Measurements from ENCODE around the gene SLC9A9. TPM values are rescaled to one million over a fixed set of nuclear protein-coding genes. Genes with fewer than 3 reads are reported as not detected.

The SLC9A9 gene
- total and polyA plus RNA-seq, 2 of the 8 experiments (the other 6 are each of a cell fraction or from before 2014, with no cell fraction given): 0.48 to 1.1 TPM

DNA sequence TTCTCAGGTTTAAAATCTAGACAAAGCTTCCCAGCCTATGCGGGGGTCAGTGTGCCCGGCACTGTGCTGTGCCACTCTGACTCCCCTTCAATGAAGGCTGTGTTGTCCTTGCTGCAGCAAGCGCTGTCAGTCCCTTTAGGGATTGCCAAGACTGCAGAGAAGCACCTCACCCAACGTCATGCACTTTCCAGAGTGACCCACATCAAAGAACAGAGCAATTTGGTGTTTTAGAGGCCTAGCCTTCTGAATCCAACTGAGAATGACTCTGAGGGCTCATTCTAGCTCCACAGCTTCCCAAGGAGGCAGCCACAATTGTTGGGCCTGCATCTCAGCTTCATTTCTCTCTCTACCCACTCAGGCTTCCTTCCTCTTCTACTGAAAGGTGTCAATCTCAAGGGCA, 26.4 kb downstream of the SLC9A9 start:
- Histone ChIP-seq H4K91ac (replicated peaks; ENCODE audit: insufficient read length, low read length) (no peak overlapping the region), H2BK5ac (ENCODE audit: low read depth, low read length) (no peak overlapping the region), H2BK15ac (ENCODE audit: low read length) (no peak overlapping the region), H3K4me3 (ENCODE audit: extremely low read depth in 1 of 4, insufficient read depth in 2 of 4, low read depth in 3 of 4, low read length in 4 of 4) (no peak overlapping the region), H3K9me3 (ENCODE audit: insufficient read depth in 2 of 2, low read depth in 1 of 2, low read length in 1 of 2) (no peaks in the 10 kb centered on the region), H3K27me3 (replicated peaks in 1 of 4; ENCODE audit: control insufficient read depth in 3 of 4, extremely low read depth in 1 of 4, insufficient read depth in 3 of 4, low read length in 3 of 4) (no peaks in the 10 kb centered on the region), H2AK5ac (ENCODE audit: low read depth, low read length) (no peak overlapping the region), H4K5ac (ENCODE audit: insufficient read length, low read depth, low read length) (no peak overlapping the region), H3K79me2 (ENCODE audit: control insufficient read depth in 1 of 2, insufficient read depth in 2 of 2, low read length in 2 of 2) (no peaks in the 10 kb centered on the region), H3K23me2 (ENCODE audit: low read depth, low read length) (no peaks in the 10 kb centered on the region), H2AFZ (ENCODE audit: low read length) (no peak overlapping the region), H3K4ac (replicated peaks; ENCODE audit: insufficient read length, low read depth, low read length) (no peak overlapping the region), H3K14ac (ENCODE audit: insufficient read length) (no peak overlapping the region), H2BK20ac (ENCODE audit: low read length) (no peak overlapping the region), H4K20me1 (replicated peaks in 1 of 2; ENCODE audit: control insufficient read depth in 1 of 2, insufficient read depth in 2 of 2, low read length in 2 of 2) (no peaks in the 10 kb centered on the region), H3K36me3 (ENCODE audit: control insufficient read depth in 2 of 4, insufficient read depth in 4 of 4, low read length in 3 of 4) (no peaks in the 10 kb centered on the region), H4K8ac (ENCODE audit: extremely low read depth, insufficient read depth, low read length) (no peak overlapping the region), H3K23ac (ENCODE audit: insufficient read length) (no peak overlapping the region), H2BK120ac (replicated peaks; ENCODE audit: low read depth, low read length) (no peak overlapping the region), H3K27ac (ENCODE audit: low read depth, low read length) (no peak overlapping the region), H3K4me2 (ENCODE audit: insufficient read depth in 1 of 2, low read depth in 2 of 2, low read length in 2 of 2) (no peak overlapping the region), H3K18ac (ENCODE audit: extremely low read depth, low read length) (no peak overlapping the region), H3K79me1 (ENCODE audit: low read depth, low read length) (no peaks in the 10 kb centered on the region), H3K56ac (replicated peaks; ENCODE audit: insufficient read length, low read depth, low read length) (no peak overlapping the region), H3K4me1 (replicated peaks in 1 of 4; ENCODE audit: control insufficient read depth in 3 of 4, insufficient read depth in 4 of 4, low read length in 3 of 4) (no peaks in the 10 kb centered on the region), H2BK12ac (ENCODE audit: low read depth, low read length) (no peak overlapping the region), H3K9ac (replicated peaks in 1 of 4; ENCODE audit: extremely low read depth in 1 of 4, low read depth in 3 of 4, low read length in 3 of 4) (no peak overlapping the region)
- POLR2A ChIA-PET (ENCODE audit: partially characterized antibody): no interaction called here
- 96% methylated on average over 3 of the region's 4 CpGs; no CpG with 5 or more reads in 1 of the 2 experiments for WGBS, 2 experiments (ENCODE audit: extremely low coverage in 1 of 2, insufficient coverage in 1 of 2, insufficient read length in 1 of 2, insufficient replicate concordance in 2 of 2, low coverage in 1 of 2, low lambda C conversion rate in 2 of 2, missing lambda C conversion rate in 1 of 2)
- FAIRE-seq (no peak), DNase-seq (ENCODE audit: low read depth in 1 of 2, low spot score in 2 of 2) (no peak)
- CTCF ChIA-PET (ENCODE audit: partially characterized antibody): no interaction called here
- TF ChIP-seq SRF (IDR thresholded peaks at IDR 0.05; ENCODE audit: low read depth, low read length): no peak
- no peak for TF ChIP-seq TBP (IDR thresholded peaks at IDR 0.05; ENCODE audit: low read depth, low read length)
- TF ChIP-seq BCL11A (IDR thresholded peaks at IDR 0.05; ENCODE audit: low read depth in 2 of 2, low read length in 2 of 2): no peak
- TF ChIP-seq POLR2AphosphoS5 (IDR thresholded peaks at IDR 0.05; ENCODE audit: low read depth, low read length): no peak
- TF ChIP-seq JUND (IDR thresholded peaks at IDR 0.05; ENCODE audit: low read length): no peak
- TF ChIP-seq, protein P1, sequence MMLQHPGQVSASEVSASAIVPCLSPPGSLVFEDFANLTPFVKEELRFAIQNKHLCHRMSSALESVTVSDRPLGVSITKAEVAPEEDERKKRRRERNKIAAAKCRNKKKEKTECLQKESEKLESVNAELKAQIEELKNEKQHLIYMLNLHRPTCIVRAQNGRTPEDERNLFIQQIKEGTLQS (IDR thresholded peaks at IDR 0.05; ENCODE audit: insufficient read depth, low read depth, low read length): no peak
- no peak for TF ChIP-seq CTBP2 (IDR thresholded peaks at IDR 0.05; ENCODE audit: borderline replicate concordance, insufficient read depth, insufficient read length, low read length)
- no peak for TF ChIP-seq KDM4A (IDR thresholded peaks at IDR 0.05; ENCODE audit: low read depth, low read length, severe bottlenecking)
- no peak for TF ChIP-seq RFX5 (IDR thresholded peaks at IDR 0.05; ENCODE audit: borderline replicate concordance, low read depth, low read length)
- no peak for TF ChIP-seq BACH1 (IDR thresholded peaks at IDR 0.05; ENCODE audit: low read length)
- no peak for TF ChIP-seq POU5F1 (IDR thresholded peaks at IDR 0.05; ENCODE audit: low read depth, low read length)
- TF ChIP-seq EGR1 (IDR thresholded peaks at IDR 0.05; ENCODE audit: borderline replicate concordance, low read depth, low read length): no peak
- TF ChIP-seq SP2 (IDR thresholded peaks at IDR 0.05; ENCODE audit: low read length): no peak
- TF ChIP-seq PHF8 (conservative IDR thresholded peaks at IDR 0.05; ENCODE audit: low read depth, low read length): no peak
- TF ChIP-seq RAD21 (IDR thresholded peaks at IDR 0.05 in 1 of 2, conservative IDR thresholded peaks at IDR 0.05 in 1 of 2; ENCODE audit: low read depth in 2 of 2, low read length in 2 of 2): no peak
